Mononuclear cell (primary cell): ENCODE measurements around the gene GAS2L1. TPM values are rescaled to one million over a fixed set of nuclear protein-coding genes. Genes with fewer than 3 reads are reported as not detected.
"Not testable (repeated sequence)": the region's sequence is repeated elsewhere in the genome, so short reads cannot be mapped to it uniquely, and the experiment has no call there.

Experiments
- H3K27me3 ChIP-seq: 2 replicates; pipeline ENCODE4 v1.6.0; 2011; ENCODE audit warnings: low read length, control low read depth; ENCODE audit not compliant: insufficient read depth
- H3K4me1 ChIP-seq: 2 replicates; pipeline ENCODE4 v1.5.1; 2011; ENCODE audit warnings: mild to moderate bottlenecking, low read length, control low read depth; ENCODE audit not compliant: insufficient read depth
- H3K4me3 ChIP-seq: 2 replicates; pipeline ENCODE4 v1.5.1; 2011; ENCODE audit warnings: mild to moderate bottlenecking, low read length, moderate library complexity
- H3K9me3 ChIP-seq: 2 replicates; pipeline ENCODE4 v1.5.1; 2011; ENCODE audit warnings: low read depth, mild to moderate bottlenecking, control low read depth, low read length
- total RNA-seq: library from RNA; depleted of rRNA; stranded (reverse); fragments of >200 nt; gene quantifications from one replicate; pipeline ENCODE4 v1.2.3, GENCODE V29; 2012

GAS2L1 gene
- total RNA-seq, 1 donor = 7.9 TPM

- H3K9me3 ChIP-seq = no peaks in the 10 kb centered on the region
- no peaks in the 10 kb centered on the region for H3K27me3 ChIP-seq
- H3K4me3 ChIP-seq = no peak overlapping the region
- H3K4me1 ChIP-seq = no peaks in the 10 kb centered on the region
Measured at GRCh38 chr22:29348041-29348440, 41.6 kb downstream of the GAS2L1 start.

- Histone ChIP-seq H3K4me3 (no peak overlapping the region), H3K27me3 (no peaks in the 10 kb centered on the region), H3K9me3 (no peaks in the 10 kb centered on the region), H3K4me1 (no peaks in the 10 kb centered on the region)
Measured at GRCh38 chr22:29348956-29349355, 42.5 kb downstream of the GAS2L1 start.

GRCh38 chr22:29351042-29351441 is 44.6 kb downstream of the GAS2L1 start:
- Histone ChIP-seq H3K4me3 (no peak overlapping the region), H3K27me3 (no peaks in the 10 kb centered on the region), H3K9me3 (no peaks in the 10 kb centered on the region)

GRCh38 chr22:29351891-29352290 is 45.4 kb downstream of the GAS2L1 start:
- Histone ChIP-seq H3K4me1 (no peaks in the 10 kb centered on the region), H3K9me3 (no peaks in the 10 kb centered on the region), H3K27me3 (no peaks in the 10 kb centered on the region), H3K4me3 (no peak overlapping the region)

More at GRCh38 chr22:29351042-29351441, 44.6 kb downstream of the GAS2L1 start:
- no peaks in the 10 kb centered on the region for H3K4me1 ChIP-seq

GRCh38 chr22:29352778-29353177 is 46.3 kb downstream of the GAS2L1 start:
- no peaks in the 10 kb centered on the region for H3K9me3 ChIP-seq
- H3K27me3 ChIP-seq = no peaks in the 10 kb centered on the region
- H3K4me1 ChIP-seq = no peaks in the 10 kb centered on the region
- no peak overlapping the region for H3K4me3 ChIP-seq

GRCh38 chr22:29353286-29353685 is 46.8 kb downstream of the GAS2L1 start:
- H3K27me3 ChIP-seq = no peaks in the 10 kb centered on the region
- no peaks in the 10 kb centered on the region for H3K9me3 ChIP-seq
- H3K4me1 ChIP-seq = no peaks in the 10 kb centered on the region
- no peak overlapping the region for H3K4me3 ChIP-seq

GRCh38 chr22:29353860-29354259 is 47.4 kb downstream of the GAS2L1 start:
- Histone ChIP-seq H3K9me3 (no peaks in the 10 kb centered on the region), H3K4me3 (no peak overlapping the region), H3K4me1 (no peaks in the 10 kb centered on the region), H3K27me3 (no peaks in the 10 kb centered on the region)

GRCh38 chr22:29357193-29357890 is 50.9 kb downstream of the GAS2L1 start:
- not testable (repeated sequence) for H3K27me3 ChIP-seq, H3K4me1 ChIP-seq, H3K4me3 ChIP-seq, H3K9me3 ChIP-seq

GRCh38 chr22:29359469-29359868 is 53.0 kb downstream of the GAS2L1 start:
- Histone ChIP-seq H3K4me1 (peaks cover 12% of the 10 kb centered on the region), H3K27me3 (no peaks in the 10 kb centered on the region), H3K4me3 (no peak overlapping the region), H3K9me3 (no peaks in the 10 kb centered on the region)

Other genes starting within 250 kb of the GAS2L1 start
- not detected for gene C22orf31, start 244.8 kb upstream of the GAS2L1 start, total RNA-seq
- gene KREMEN1, start 233.6 kb upstream of the GAS2L1 start, total RNA-seq = 0.42 TPM
- 0.21 TPM for gene EMID1, start 100.8 kb upstream of the GAS2L1 start, total RNA-seq
- gene RHBDD3, start 38.7 kb upstream of the GAS2L1 start, total RNA-seq = 8.1 TPM
- 204 TPM for gene EWSR1, start 38.4 kb upstream of the GAS2L1 start, total RNA-seq
- gene RASL10A, start 9.0 kb downstream of the GAS2L1 start, total RNA-seq = 0.21 TPM
- 40.5 TPM for gene AP1B1, start 81.9 kb downstream of the GAS2L1 start, total RNA-seq
- not detected for gene RFPL1, start 131.9 kb downstream of the GAS2L1 start, total RNA-seq
- 0.10 TPM for gene NEFH, start 173.6 kb downstream of the GAS2L1 start, total RNA-seq
- gene THOC5, start 247.1 kb downstream of the GAS2L1 start, total RNA-seq = 27.9 TPM